ENCODE results near the gene XRCC6. TPM values are rescaled to one million over a fixed set of nuclear protein-coding genes. Genes with fewer than 3 reads are reported as not detected.

XRCC6 gene
- total RNA-seq, 1 donor from 2014 or later = 143 TPM

GRCh38 chr22:41702763-41703162 lies 81.7 kb downstream of the XRCC6 start:
- intact Hi-C loops (cut with DNase I) = no loop called here
- DNase-seq = no peak
- ATAC-seq (ENCODE audit: poor library complexity) = no peak

DNA sequence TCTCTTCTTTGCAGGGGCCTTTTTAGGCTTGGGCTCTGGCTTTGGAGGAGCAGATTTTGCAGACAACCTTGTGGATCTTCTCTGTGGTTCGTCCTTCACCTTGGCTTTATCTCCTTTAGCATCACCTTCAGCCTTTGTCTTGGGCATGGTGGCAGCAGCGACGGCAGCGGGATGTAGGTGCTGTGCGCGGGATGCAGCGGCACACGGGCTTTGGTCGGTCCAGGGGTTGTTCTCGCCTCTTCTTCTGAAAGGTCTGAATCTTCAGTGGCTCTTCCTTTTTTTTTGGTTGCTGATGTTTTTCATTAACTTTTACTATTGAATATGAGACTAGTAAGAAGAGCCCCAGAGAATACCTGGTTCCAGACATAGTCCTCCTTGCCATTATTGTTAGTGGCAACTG lies 88.2 kb downstream of the XRCC6 start:
- ATAC-seq (ENCODE audit: poor library complexity) (no peak), DNase-seq (no peak)
- intact Hi-C loops (cut with DNase I) = no loop called here

GRCh38 chr22:41713004-41713403 lies 91.9 kb downstream of the XRCC6 start:
- ATAC-seq (ENCODE audit: poor library complexity) (no peak), DNase-seq (no peak)
- intact Hi-C loops (cut with DNase I) = no loop called here

Other genes starting within 250 kb of the XRCC6 start
- 20.7 TPM for gene TEF, start 239.4 kb upstream of the XRCC6 start, total RNA-seq
- gene TOB2, start 174.5 kb upstream of the XRCC6 start, total RNA-seq = 62.6 TPM
- gene PHF5A, start 152.6 kb upstream of the XRCC6 start, total RNA-seq = 26.4 TPM
- gene ACO2, start 152.2 kb upstream of the XRCC6 start, total RNA-seq = 835 TPM
- 18.3 TPM for gene POLR3H, start 76.8 kb upstream of the XRCC6 start, total RNA-seq
- 252 TPM for gene CSDC2, start 60.3 kb upstream of the XRCC6 start, total RNA-seq
- 13.9 TPM for gene PMM1, start 31.5 kb upstream of the XRCC6 start, total RNA-seq
- 38.4 TPM for gene DESI1, start 252 bp upstream of the XRCC6 start, total RNA-seq
- gene SNU13, start 67.6 kb downstream of the XRCC6 start, total RNA-seq = 193 TPM
- gene MEI1, start 78.2 kb downstream of the XRCC6 start, total RNA-seq = not detected
- 4.0 TPM for gene CCDC134, start 179.4 kb downstream of the XRCC6 start, total RNA-seq
- gene SREBF2, start 211.8 kb downstream of the XRCC6 start, total RNA-seq = 75.2 TPM